Spleen (tissue), 7 donors: ENCODE measurements around the gene NOXO1.

Experiments
- CTCF ChIP-seq, 11 experiments: fragments of 200-600 bp in 7 of 11; fragments of 450-650 bp in 4 of 11; sonication (generic) in 4 of 11; IDR thresholded peaks in 8 of 11; conservative IDR thresholded peaks in 3 of 11; 1 replicate in 7 of 11; 2 replicates in 4 of 11; pipeline versions ENCODE4 v1.4.0 to v1.8.0; 2016 to 2021; ENCODE audit warnings: antibody characterized with exemption in 11 of 11, inconsistent platforms in 4 of 11, mild to moderate bottlenecking in 1 of 11
- POLR2A ChIP-seq, 3 donors: fragments of 450-650 bp; IDR thresholded peaks; one replicate each; pipeline ENCODE4 v1.5.1; 2017; ENCODE audit warnings: antibody characterized with exemption in 3 of 3, mild to moderate bottlenecking in 1 of 3
- donor health status: DM: no; HTN: no; CAD: no; lungs with moderate emphysema.
- donor health status: DM: no; HTN: no; CAD: no.
- donor health status: DM: no; HTN: no; CAD: no.

GRCh38 chr16:1972490-1972877, 8.8 kb downstream of the NOXO1 start:
- TF ChIP-seq POLR2A (IDR thresholded peaks at IDR 0.05), result no peak
- TF ChIP-seq CTCF (IDR thresholded peaks at IDR 0.05 in 8 of 11, conservative IDR thresholded peaks at IDR 0.05 in 3 of 11), result no peak
